HepG2 (cell line): Measurements from ENCODE around the gene LAMP1. TPM values are rescaled to one million over a fixed set of nuclear protein-coding genes. Genes with fewer than 3 reads are reported as not detected.

ENCODE experiments used
- ATAC-seq: fragments of 200-7000 bp; cut with Tn5 transposase; 3 replicates; pipeline ENCODE4 v1.9.1; 2020; ENCODE audit warnings: mild to moderate bottlenecking, moderate library complexity
- BruUV-seq: library from RNA; stranded (reverse); fragments of 400-500 nt; replicated peaks from 2 replicates; lab custom pipeline; 2021; lab: Mats Ljungman, UMichigan
- CTCF ChIA-PET: fragments of 300-600 bp; formaldehyde crosslinking; extraction: SDS; loops from one replicate; lab custom pipeline; 2021; ENCODE audit warnings: low total read pairs, inconsistent platforms, low intra/inter-chr PET ratio; lab: Yijun Ruan, JAX
- POLR2A ChIA-PET: fragments of 350-600 bp; sonication (Branson Sonifier 250); formaldehyde crosslinking; loops from one replicate; lab custom pipeline; 2020; ENCODE audit warnings: antibody characterized with exemption, inconsistent platforms; lab: Yijun Ruan, JAX
- DNase-seq: peaks from one replicate; pipeline ENCODE4 v3.0.0-alpha.2; 2015; ENCODE audit warnings: low spot score
- FAIRE-seq: peaks from 3 replicates; lab custom pipeline; 2011; peaks lifted over from hg19 to GRCh38; lab: Jason Lieb, UNC
- H2AFZ ChIP-seq: one replicate; pipeline ENCODE4 v1.6.1; 2011; ENCODE audit warnings: low read length, inconsistent platforms
- H3K27ac ChIP-seq: fragments of 300-600 bp; 3 replicates; pipeline ENCODE4 v1.8.0; 2011; ENCODE audit warnings: mixed run types, mild to moderate bottlenecking, mixed read lengths, low read length, inconsistent platforms; ENCODE audit not compliant: insufficient read depth; ENCODE audit errors: extremely low read length
- H3K27me3 ChIP-seq, 2 experiments: fragments of 200-600 bp in 1 of 2; 2 replicates in 1 of 2; 3 replicates in 1 of 2; pipeline versions ENCODE4 v1.6.0 to v1.8.0; 2011; ENCODE audit warnings: low read length in 2 of 2, mild to moderate bottlenecking in 2 of 2, moderate library complexity in 2 of 2, inconsistent platforms in 1 of 2; ENCODE audit not compliant: insufficient read depth in 2 of 2, control insufficient read depth in 1 of 2
- H3K36me3 ChIP-seq, 2 experiments: fragments of 200-600 bp in 1 of 2; replicated peaks in 1 of 2; 2 replicates in 1 of 2; 3 replicates in 1 of 2; pipeline versions ENCODE4 v1.5.1 to v1.8.0; 2011; ENCODE audit warnings: low read length in 2 of 2, inconsistent platforms in 1 of 2; ENCODE audit not compliant: insufficient read depth in 2 of 2, control insufficient read depth in 1 of 2
- H3K4me1 ChIP-seq: 2 replicates; pipeline ENCODE4 v1.5.1; 2012; ENCODE audit warnings: low read length, inconsistent platforms; ENCODE audit not compliant: insufficient read depth
- H3K4me2 ChIP-seq: 2 replicates; pipeline ENCODE4 v1.6.0; 2011; ENCODE audit warnings: low read depth, low read length, inconsistent platforms
- H3K4me3 ChIP-seq, 3 experiments: fragments of 200-600 bp in 1 of 3; sonication (generic), shearing (Covaris generic) in 1 of 3; replicated peaks in 1 of 3; 2 replicates each; pipeline ENCODE4 v1.5.1; 2011 to 2016; ENCODE audit warnings: low read length in 3 of 3, inconsistent platforms in 2 of 3, low read depth in 2 of 3, mild to moderate bottlenecking in 2 of 3, control low read depth in 1 of 3, mixed read lengths in 1 of 3; ENCODE audit not compliant: insufficient read depth in 1 of 3
- H3K79me2 ChIP-seq: one replicate; pipeline ENCODE4 v1.6.1; 2011; ENCODE audit warnings: low read length, inconsistent platforms; ENCODE audit not compliant: insufficient read depth
- H3K9ac ChIP-seq: 2 replicates; pipeline ENCODE4 v1.6.0; 2011; ENCODE audit warnings: mild to moderate bottlenecking, low read depth, low read length, inconsistent platforms; ENCODE audit not compliant: insufficient read depth
- H3K9me3 ChIP-seq: 2 replicates; pipeline ENCODE4 v1.5.1; 2012; ENCODE audit warnings: mild to moderate bottlenecking, low read length
- H4K20me1 ChIP-seq: 2 replicates; pipeline ENCODE4 v1.6.0; 2011; ENCODE audit warnings: inconsistent platforms, mild to moderate bottlenecking, low read length, moderate library complexity; ENCODE audit not compliant: insufficient read depth
- AGO2 ChIP-seq: fragments of 200-400 bp; formaldehyde crosslinking; optimal IDR thresholded peaks from 2 replicates; pipeline ENCODE3; 2017; ENCODE audit warnings: mild to moderate bottlenecking, low read depth, low read length, moderate library complexity
- CSRNP1 ChIP-seq: sonication (generic); formaldehyde crosslinking; IDR thresholded peaks from 2 replicates; pipeline ENCODE4 v1.8.1; 2023; ENCODE audit warnings: mild to moderate bottlenecking, missing genetic modification reagents
- ESRRA ChIP-seq: sonication (generic); formaldehyde crosslinking; IDR thresholded peaks from 2 replicates; pipeline ENCODE4 v1.5.1; 2020; ENCODE audit warnings: mild to moderate bottlenecking, low read depth, missing genetic modification reagents
- FOXJ3 ChIP-seq: sonication (generic); formaldehyde crosslinking; IDR thresholded peaks from 2 replicates; pipeline ENCODE4 v1.4.0; 2020; ENCODE audit warnings: missing genetic modification reagents, mild to moderate bottlenecking, borderline replicate concordance
- HMGA1 ChIP-seq: sonication (generic); formaldehyde crosslinking; conservative IDR thresholded peaks from 2 replicates; pipeline ENCODE4 v1.4.0; 2020; ENCODE audit warnings: missing genetic modification reagents
- JUND ChIP-seq: sonication (generic); formaldehyde crosslinking; IDR thresholded peaks from 2 replicates; pipeline ENCODE4 v1.8.0; 2022; ENCODE audit warnings: mild to moderate bottlenecking, missing genetic modification reagents
- KLF6 ChIP-seq: IDR thresholded peaks from 2 replicates; pipeline ENCODE4 v1.8.0; 2016; ENCODE audit warnings: missing biosample characterization, missing genetic modification reagents
- MAFK ChIP-seq, 2 experiments: IDR thresholded peaks in 1 of 2; conservative IDR thresholded peaks in 1 of 2; 2 replicates each; pipeline ENCODE4 v1.6.1; 2011; ENCODE audit warnings: improper control_type of control experiment in 2 of 2, low read length in 2 of 2
- NBN ChIP-seq: fragments of 450-650 bp; conservative IDR thresholded peaks from 2 replicates; pipeline ENCODE4 v1.6.1; 2017
- NR2F2 ChIP-seq: IDR thresholded peaks from 2 replicates; pipeline ENCODE4 v1.6.1; 2012; ENCODE audit warnings: low read depth, inconsistent platforms, borderline replicate concordance
- RFX5 ChIP-seq: IDR thresholded peaks from 2 replicates; pipeline ENCODE4 v1.6.1; 2011; ENCODE audit warnings: low read depth, low read length, improper control_type of control experiment
- SNAPC5 ChIP-seq: sonication (generic); formaldehyde crosslinking; IDR thresholded peaks from 2 replicates; pipeline ENCODE4 v1.8.1; 2023; ENCODE audit warnings: mild to moderate bottlenecking, missing genetic modification reagents, borderline replicate concordance
- SRF ChIP-seq: IDR thresholded peaks from 2 replicates; pipeline ENCODE4 v1.6.1; 2011; ENCODE audit warnings: mild to moderate bottlenecking, low read depth, low read length, moderate library complexity
- ZNF138 ChIP-seq: sonication (generic); formaldehyde crosslinking; IDR thresholded peaks from 2 replicates; pipeline ENCODE4 v1.5.0; 2020; ENCODE audit warnings: mild to moderate bottlenecking, low read depth, missing genetic modification reagents
- ZNF326 ChIP-seq: sonication (generic); formaldehyde crosslinking; IDR thresholded peaks from 2 replicates; pipeline ENCODE4 v1.4.0; 2020; ENCODE audit warnings: missing genetic modification reagents, borderline replicate concordance
- ZNF335 ChIP-seq: sonication (generic); formaldehyde crosslinking; IDR thresholded peaks from 2 replicates; pipeline ENCODE4 v1.4.0; 2020; ENCODE audit warnings: missing genetic modification reagents
- ZNF572 ChIP-seq: sonication (generic); formaldehyde crosslinking; IDR thresholded peaks from 2 replicates; pipeline ENCODE4 v1.5.1; 2020; ENCODE audit warnings: mild to moderate bottlenecking, missing genetic modification reagents
- ZNF75D ChIP-seq: sonication (generic); formaldehyde crosslinking; IDR thresholded peaks from 2 replicates; pipeline ENCODE4 v1.8.1; 2023; ENCODE audit warnings: missing genetic modification reagents, mild to moderate bottlenecking, borderline replicate concordance
- ZSCAN30 ChIP-seq: sonication (generic); formaldehyde crosslinking; IDR thresholded peaks from 2 replicates; pipeline ENCODE4 v1.5.0; 2020; ENCODE audit warnings: mild to moderate bottlenecking, missing genetic modification reagents
- WGBS: methylation state at CpG from one replicate; pipeline ENCODE4 v1.1.6; 2017; ENCODE audit warnings: low lambda C conversion rate; 5-methylcytosine and 5-hydroxymethylcytosine counted together
- in situ Hi-C: cut with HindIII; loops from 2 replicates; pipeline ENCODE4 v1.10.0; 2017; ENCODE audit warnings: low pct_unique_long_range_greater_than_20kb; ENCODE audit not compliant: extremely low pct_ligation_motif_present
- intact Hi-C: fragments of 100-400 bp; cut with micrococcal nuclease; formaldehyde crosslinking; loops from one replicate; pipeline ENCODE4 v1.10.0; 2022; ENCODE audit not compliant: unreplicated experiment
- polyA plus RNA-seq, 8 experiments: library from polyadenylated mRNA; depleted of rRNA in 3 of 8; stranded (reverse) in 7 of 8; unstranded in 1 of 8; fragments of >200 nt; fragmentation: Illumina TruSeq in 4 of 8; extraction: Trizol in 4 of 8; gene quantifications; 2 replicates each; pipeline versions ENCODE4 v1.2.1 to v1.2.3, GENCODE V29; 2011 to 2016; ENCODE audit warnings: low read depth in 4 of 8, missing spikeins in 1 of 8, mixed read lengths in 1 of 8; ENCODE audit not compliant: insufficient read depth in 1 of 8
- total RNA-seq, 5 experiments: library from RNA; depleted of rRNA; stranded (reverse); fragments of >200 nt; fragmentation: Illumina TruSeq; extraction: Trizol; gene quantifications; 2 replicates each; pipeline ENCODE4 v1.2.3, GENCODE V29; 2016; ENCODE audit warnings: low read depth in 1 of 5

The LAMP1 gene
- total and polyA plus RNA-seq, 2 of the 13 experiments (the other 11 are each of a cell fraction or from before 2014, with no cell fraction given): 103 to 112 TPM

GRCh38 chr13:113305208-113305607 is 8.2 kb downstream of the LAMP1 start:
- BruUV-seq: no TSS peak
- POLR2A ChIA-PET: no interaction called here
- ATAC-seq (no peak), FAIRE-seq (no peak), DNase-seq (no peak)
- Histone ChIP-seq H3K4me2 (no peak overlapping the region), H3K9me3 (no peaks in the 10 kb centered on the region), H3K9ac (no peak overlapping the region), H3K36me3 (peaks cover 7 to 17% of the 10 kb centered on the region in 2 experiments; a peak in 3 of 5 replicates), H3K27me3 (no peaks in the 10 kb centered on the region), H2AFZ (no peak overlapping the region), H3K4me3 (no peak overlapping the region), H3K79me2 (peaks cover 65% of the 10 kb centered on the region), H4K20me1 (peaks cover 3% of the 10 kb centered on the region; the same call in 1 of the 2 replicates), H3K4me1 (peaks cover 13% of the 10 kb centered on the region), H3K27ac (no peak overlapping the region)
- WGBS: 79% methylated on average over 7 of the region's 7 CpGs
- CTCF ChIA-PET: no interaction called here
- in situ Hi-C loops (no loop called here), intact Hi-C loops (no loop called here)
- TF ChIP-seq MAFK (conservative IDR thresholded peaks at IDR 0.05 in 1 of 2, IDR thresholded peaks at IDR 0.05 in 1 of 2; ENCODE audit: low read length in 2 of 2) (no peak), NR2F2 (no peak), ZNF75D (CRISPR knock-in tag) (no peak), JUND (CRISPR knock-in tag) (no peak), HMGA1 (CRISPR knock-in tag) (no peak), ESRRA (no peak), AGO2 (no peak), ZNF326 (CRISPR knock-in tag) (no peak), CSRNP1 (CRISPR knock-in tag) (no peak), SRF (no peak), ZNF572 (CRISPR knock-in tag) (no peak), FOXJ3 (CRISPR knock-in tag) (no peak), SNAPC5 (no peak), NBN (no peak), ZNF138 (CRISPR knock-in tag) (no peak), ZNF335 (CRISPR knock-in tag) (no peak), KLF6 (no peak), ZSCAN30 (CRISPR knock-in tag) (no peak), RFX5 (no peak)
